ENCODE data around the gene HOXA7.

The HOXA7 gene

GRCh38 chr7:27105301-27106031, 51.0 kb downstream of the HOXA7 start:
- no peak overlapping the region for H3K4me3 ChIP-seq (ENCODE audit: low read depth, low read length)
- no peak for DNase-seq (ENCODE audit: low read depth)

GRCh38 chr7:27104341-27105058, 52.0 kb downstream of the HOXA7 start:
- no peak overlapping the region for H3K4me3 ChIP-seq (ENCODE audit: low read depth, low read length)
- no peak for DNase-seq (ENCODE audit: low read depth)

Measured in skeletal muscle cell (primary cell).